Mucosa of stomach (tissue), 1 donor: Measurements from ENCODE around the gene ZNF792.
A peak's percentile ranks its signal among the peaks of the same experiment; 100 is the strongest.
"Not testable (repeated sequence)": the region's sequence is repeated elsewhere in the genome, so short reads cannot be mapped to it uniquely, and the experiment has no call there.

ENCODE experiments used
- H3K27me3 ChIP-seq: one replicate; pipeline ENCODE4 v1.7.0; 2013; ENCODE audit warnings: mild to moderate bottlenecking, low read length; ENCODE audit not compliant: control insufficient read depth, insufficient read depth
- H3K36me3 ChIP-seq: one replicate; pipeline ENCODE4 v1.7.0; 2013; ENCODE audit warnings: low read length; ENCODE audit not compliant: control insufficient read depth, insufficient read depth
- H3K4me1 ChIP-seq: one replicate; pipeline ENCODE4 v1.7.0; 2013; ENCODE audit warnings: mild to moderate bottlenecking, low read length; ENCODE audit not compliant: control insufficient read depth, insufficient read depth
- H3K4me3 ChIP-seq: one replicate; pipeline ENCODE4 v1.7.0; 2013; ENCODE audit warnings: low read length
- H3K9ac ChIP-seq: one replicate; pipeline ENCODE4 v1.7.0; 2013; ENCODE audit warnings: mild to moderate bottlenecking, low read length, moderate library complexity
- H3K9me3 ChIP-seq: one replicate; pipeline ENCODE4 v1.7.0; 2013; ENCODE audit warnings: mild to moderate bottlenecking, low read length, moderate library complexity; ENCODE audit not compliant: control insufficient read depth
- donor health status: Pancreatic carcinoma.

Gene ZNF792

DNA sequence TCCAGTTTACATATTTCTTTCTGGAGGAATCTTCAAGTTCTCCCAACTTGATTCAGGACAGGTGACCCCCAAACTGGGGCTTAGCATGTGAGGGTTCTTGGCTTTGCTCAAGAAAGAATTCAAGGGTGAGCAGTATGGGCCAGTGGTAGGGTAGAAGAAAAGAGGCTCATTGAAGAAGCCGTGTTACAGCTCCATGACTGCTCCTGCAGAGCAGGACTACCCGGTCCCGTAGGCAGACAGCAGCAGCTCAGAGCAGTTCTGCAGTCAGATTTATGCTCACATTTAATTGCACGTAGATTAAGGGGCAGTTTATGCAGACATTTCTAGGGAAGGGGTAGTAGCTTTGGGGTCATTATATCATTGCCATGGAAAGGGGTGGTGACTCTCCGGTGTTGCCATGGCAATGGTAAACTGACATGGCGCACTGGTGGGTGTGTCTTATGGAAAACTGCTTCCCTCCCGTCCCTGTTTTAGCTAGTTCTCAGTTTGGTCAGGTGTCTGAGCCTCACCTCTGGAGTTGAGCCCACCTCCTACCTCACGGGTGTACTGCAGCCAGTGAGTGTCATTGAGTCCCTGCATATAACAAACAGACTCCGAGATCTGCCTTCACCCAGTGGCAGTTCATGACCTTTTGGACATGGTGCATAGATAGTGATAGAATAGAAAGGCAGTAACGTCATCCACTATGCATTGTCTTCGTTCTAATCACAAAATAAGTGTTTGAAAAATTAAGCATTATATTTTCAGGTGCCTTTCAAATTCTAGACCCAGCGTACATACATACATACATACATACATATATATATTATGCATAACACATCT is 16.0 kb upstream of the ZNF792 start:
- Histone ChIP-seq H3K4me3 (no peak overlapping the region), H3K9ac (no peak overlapping the region), H3K9me3 (no peaks in the 10 kb centered on the region), H3K36me3 (no peaks in the 10 kb centered on the region), H3K4me1 (peaks cover under 1% of the 10 kb centered on the region), H3K27me3 (no peaks in the 10 kb centered on the region)

DNA sequence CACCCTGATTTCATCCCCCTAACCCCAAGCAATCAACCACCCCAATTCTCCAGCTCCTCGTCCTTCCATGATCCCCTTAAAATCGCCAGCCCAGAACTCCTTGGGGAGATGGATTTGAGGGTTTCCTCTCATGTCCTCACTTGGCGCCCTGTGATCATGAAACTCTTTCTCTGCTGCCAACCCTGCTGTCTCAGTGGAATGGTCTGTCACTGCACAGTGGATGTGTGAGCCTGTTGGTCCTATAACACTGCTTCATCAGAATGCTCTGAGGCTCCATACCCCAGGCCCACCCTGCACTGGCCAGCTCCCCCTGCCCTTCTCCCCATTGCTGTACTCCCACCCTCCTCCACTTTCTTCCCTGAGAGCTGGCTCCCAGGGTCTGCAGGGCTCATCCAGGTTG is 12.6 kb upstream of the ZNF792 start:
- Histone ChIP-seq H3K27me3 (no peaks in the 10 kb centered on the region), H3K4me1 (peaks cover 18% of the 10 kb centered on the region), H3K4me3 (no peak overlapping the region), H3K36me3 (no peaks in the 10 kb centered on the region), H3K9ac (no peak overlapping the region), H3K9me3 (no peaks in the 10 kb centered on the region)

DNA sequence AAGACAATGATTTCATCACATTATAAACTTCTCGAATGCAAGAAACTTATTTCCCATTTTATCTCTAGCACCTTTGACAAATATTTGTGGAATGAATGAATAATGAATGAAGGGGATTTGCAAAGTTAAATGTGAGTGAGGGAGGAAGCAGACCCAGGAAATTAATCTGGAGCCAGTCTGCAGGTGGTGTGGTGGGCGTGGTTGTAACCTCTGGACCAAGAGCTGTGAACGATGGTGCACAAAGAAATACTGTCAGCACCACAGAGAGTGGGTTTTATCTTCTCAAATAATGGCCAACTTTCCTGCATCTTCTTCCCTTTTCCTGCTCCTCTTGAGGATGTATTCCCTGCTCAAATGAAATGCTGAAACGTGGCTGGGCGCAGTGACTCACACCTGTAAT is 11.0 kb upstream of the ZNF792 start:
- Histone ChIP-seq H3K9me3 (no peaks in the 10 kb centered on the region), H3K27me3 (no peaks in the 10 kb centered on the region), H3K4me3 (no peak overlapping the region)

DNA sequence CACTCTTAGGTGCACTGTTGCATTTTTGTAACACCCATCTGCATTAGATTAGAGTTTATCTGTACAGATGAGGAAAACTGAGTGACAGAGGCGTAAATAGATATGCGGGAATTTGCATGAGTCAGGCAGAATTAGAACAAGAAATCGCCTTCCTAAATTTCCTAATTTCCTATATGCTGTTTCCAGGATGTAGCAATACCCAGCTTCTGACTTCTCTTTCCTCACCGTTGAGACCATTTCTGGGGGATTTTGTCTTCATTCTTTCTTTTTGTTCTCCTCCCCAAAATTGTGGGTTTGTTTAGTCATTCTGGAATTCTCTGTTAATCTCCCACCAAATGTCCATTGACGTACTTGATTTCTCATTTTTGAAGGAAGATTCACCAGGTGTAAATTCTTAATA is 10.6 kb upstream of the ZNF792 start:
- no peaks in the 10 kb centered on the region for H3K36me3 ChIP-seq

More for the DNA sequence above, 11.0 kb upstream of the ZNF792 start:
- peaks cover 18% of the 10 kb centered on the region for H3K4me1 ChIP-seq
- H3K36me3 ChIP-seq = no peaks in the 10 kb centered on the region
- no peak overlapping the region for H3K9ac ChIP-seq

DNA sequence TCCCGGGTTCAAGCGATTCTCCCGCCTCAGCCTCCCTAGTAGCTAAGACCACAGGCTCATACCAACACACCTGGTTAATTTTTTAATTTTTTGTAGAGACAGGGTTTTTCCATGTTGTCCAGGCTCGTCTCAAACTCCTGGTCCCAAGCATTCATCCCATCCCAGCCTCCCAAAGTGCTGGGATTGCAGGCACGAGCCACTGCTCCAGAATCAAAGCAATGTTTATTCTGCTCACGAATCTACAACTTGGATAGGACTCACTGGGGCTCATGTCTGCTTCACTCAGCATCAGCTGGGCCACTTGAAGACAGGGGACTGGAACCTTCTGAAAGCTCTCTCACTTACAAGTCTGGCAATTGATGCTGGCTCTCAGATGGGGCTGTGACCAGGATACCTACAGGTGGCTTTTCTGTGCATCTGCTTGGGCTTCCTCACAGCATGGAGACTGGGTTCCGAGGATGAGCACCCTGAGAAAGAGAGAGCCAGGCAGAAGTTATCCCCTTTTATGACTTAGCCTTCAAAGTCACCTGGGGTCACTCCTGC is 8.2 kb upstream of the ZNF792 start:
- Histone ChIP-seq H3K4me3 (no peak overlapping the region), H3K27me3 (no peaks in the 10 kb centered on the region), H3K9me3 (no peaks in the 10 kb centered on the region), H3K4me1 (peaks cover 18% of the 10 kb centered on the region), H3K9ac (no peak overlapping the region), H3K36me3 (no peaks in the 10 kb centered on the region)

More for the DNA sequence above, 10.6 kb upstream of the ZNF792 start:
- H3K9ac ChIP-seq = no peak overlapping the region
- H3K4me3 ChIP-seq = no peak overlapping the region
- H3K4me1 ChIP-seq = peaks cover 18% of the 10 kb centered on the region
- H3K9me3 ChIP-seq = no peaks in the 10 kb centered on the region
- H3K27me3 ChIP-seq = no peaks in the 10 kb centered on the region

DNA sequence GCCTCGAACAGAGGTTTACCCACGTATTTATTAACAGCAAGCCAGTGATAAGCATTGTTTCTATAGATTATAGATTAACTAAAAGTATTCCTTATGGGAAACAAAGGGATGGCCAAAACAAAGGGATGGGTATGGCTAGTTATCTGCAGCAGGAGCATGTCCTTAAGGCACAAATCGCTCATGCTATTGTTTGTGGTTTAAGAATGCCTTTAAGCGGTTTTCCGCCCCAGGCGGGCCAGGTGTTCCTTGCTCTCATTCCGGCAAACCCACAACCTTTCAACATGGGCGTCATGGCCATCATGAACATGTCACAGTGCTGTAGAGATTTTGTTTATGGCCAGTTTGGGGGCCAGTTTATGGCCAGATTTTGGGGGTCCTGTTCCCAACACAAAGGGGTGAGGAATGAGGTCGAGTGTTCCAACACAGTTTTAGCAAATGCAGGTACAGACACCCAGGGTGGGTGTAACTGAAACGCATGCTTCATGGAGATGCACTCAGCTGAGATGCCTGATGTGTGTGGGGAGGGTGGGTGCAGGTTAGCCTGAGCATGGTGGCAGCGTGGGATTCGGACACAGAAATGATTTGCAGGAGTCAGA is 6.3 kb upstream of the ZNF792 start:
- not testable (repeated sequence) for H3K9ac ChIP-seq, H3K27me3 ChIP-seq, H3K4me3 ChIP-seq, H3K9me3 ChIP-seq, H3K36me3 ChIP-seq
- peaks cover 18% of the 10 kb centered on the region for H3K4me1 ChIP-seq

DNA sequence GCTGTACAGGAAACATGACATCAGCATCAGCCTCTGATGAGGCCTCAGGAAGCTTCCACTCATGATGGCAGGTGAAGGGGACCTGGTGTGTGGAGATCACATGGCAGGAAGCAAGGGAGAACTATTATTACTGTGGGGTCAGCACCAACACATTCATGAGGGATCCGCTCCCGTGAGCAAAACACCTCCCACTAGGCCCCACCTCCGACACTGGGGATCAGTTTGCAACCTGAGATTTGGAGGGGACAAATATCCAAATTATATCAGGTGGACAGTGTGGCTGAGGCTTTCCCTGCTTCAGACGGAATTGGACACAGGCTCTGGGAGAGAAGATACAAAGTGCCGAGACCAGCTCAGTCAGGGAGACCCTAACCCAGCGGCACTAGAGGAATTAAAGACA is 5.7 kb upstream of the ZNF792 start:
- no peaks in the 10 kb centered on the region for H3K27me3 ChIP-seq
- peaks cover 15% of the 10 kb centered on the region for H3K4me1 ChIP-seq

DNA sequence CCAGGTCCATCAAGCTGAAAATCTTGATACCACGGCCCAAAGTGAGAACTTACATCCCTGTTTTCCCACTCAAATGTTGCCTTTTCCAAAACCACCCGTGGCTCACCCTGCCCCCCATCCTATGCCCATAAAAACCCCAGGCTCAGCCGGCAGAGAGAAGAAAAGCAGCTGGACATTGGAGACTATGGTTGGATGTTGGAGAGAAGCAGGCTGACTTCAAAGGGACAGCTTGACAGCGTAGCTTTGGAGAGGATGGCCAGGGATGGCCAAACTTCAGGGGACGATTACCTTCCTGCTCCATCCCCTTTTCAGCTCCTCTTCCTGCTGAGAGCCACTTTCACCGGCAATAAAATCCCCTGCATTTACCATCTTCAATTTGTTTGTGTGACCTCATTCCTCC is 3.5 kb upstream of the ZNF792 start:
- peaks cover 7% of the 10 kb centered on the region for H3K4me1 ChIP-seq
- H3K9ac ChIP-seq = no peak overlapping the region
- H3K36me3 ChIP-seq = no peaks in the 10 kb centered on the region
- H3K4me3 ChIP-seq = no peak overlapping the region
- no peaks in the 10 kb centered on the region for H3K27me3 ChIP-seq
- H3K9me3 ChIP-seq = no peaks in the 10 kb centered on the region

More for the DNA sequence above, 5.7 kb upstream of the ZNF792 start:
- no peaks in the 10 kb centered on the region for H3K9me3 ChIP-seq
- no peak overlapping the region for H3K4me3 ChIP-seq
- no peaks in the 10 kb centered on the region for H3K36me3 ChIP-seq
- H3K9ac ChIP-seq = no peak overlapping the region

DNA sequence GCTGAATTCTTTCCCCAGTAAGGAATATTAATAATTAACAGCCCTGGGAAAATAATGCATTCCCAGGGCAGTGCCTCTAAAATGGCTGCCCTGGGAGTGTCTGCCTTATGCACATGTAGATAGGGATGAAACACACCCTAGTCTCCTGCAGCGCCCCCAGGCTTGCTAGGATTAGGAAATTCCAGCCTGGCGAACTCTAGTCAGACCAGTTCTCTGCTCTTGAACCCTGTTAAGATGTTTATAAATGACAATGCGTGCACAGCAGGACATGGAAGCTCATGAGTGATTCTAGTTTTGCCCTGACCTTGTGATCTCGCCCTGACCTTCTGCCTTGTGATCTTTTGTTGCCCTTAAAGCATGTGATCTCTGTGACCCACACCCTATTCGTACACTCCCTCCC is 1.5 kb upstream of the ZNF792 start:
- not testable (repeated sequence) for H3K36me3 ChIP-seq, H3K4me3 ChIP-seq, H3K9me3 ChIP-seq, H3K27me3 ChIP-seq, H3K9ac ChIP-seq
- H3K4me1 ChIP-seq = peaks cover 15% of the 10 kb centered on the region

DNA sequence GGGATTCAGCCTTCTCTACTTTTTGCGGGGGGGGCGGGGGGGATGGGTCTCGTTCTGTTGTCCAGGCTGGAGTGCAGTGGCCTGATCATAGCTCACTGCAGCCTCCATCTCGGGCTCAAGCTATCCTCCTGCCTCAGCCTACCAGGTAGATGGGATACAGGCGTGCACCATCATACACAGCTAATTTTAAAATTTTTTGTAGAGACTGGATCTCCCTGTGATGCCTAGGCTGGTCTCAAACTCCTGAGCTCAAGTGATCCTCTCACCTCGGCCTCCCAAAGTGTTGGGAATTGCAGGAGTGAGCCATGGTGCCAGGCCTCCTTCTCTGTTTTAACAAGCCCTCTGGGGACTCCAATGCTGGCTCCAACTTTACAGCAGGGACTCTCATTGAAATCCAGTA is 569 bp upstream of the ZNF792 start:
- Histone ChIP-seq H3K27me3 (no peaks in the 10 kb centered on the region), H3K9me3 (peaks cover under 1% of the 10 kb centered on the region), H3K36me3 (peaks cover 9% of the 10 kb centered on the region), H3K4me1 (peaks cover 15% of the 10 kb centered on the region), H3K4me3 (no peak overlapping the region), H3K9ac (no peak overlapping the region)

DNA sequence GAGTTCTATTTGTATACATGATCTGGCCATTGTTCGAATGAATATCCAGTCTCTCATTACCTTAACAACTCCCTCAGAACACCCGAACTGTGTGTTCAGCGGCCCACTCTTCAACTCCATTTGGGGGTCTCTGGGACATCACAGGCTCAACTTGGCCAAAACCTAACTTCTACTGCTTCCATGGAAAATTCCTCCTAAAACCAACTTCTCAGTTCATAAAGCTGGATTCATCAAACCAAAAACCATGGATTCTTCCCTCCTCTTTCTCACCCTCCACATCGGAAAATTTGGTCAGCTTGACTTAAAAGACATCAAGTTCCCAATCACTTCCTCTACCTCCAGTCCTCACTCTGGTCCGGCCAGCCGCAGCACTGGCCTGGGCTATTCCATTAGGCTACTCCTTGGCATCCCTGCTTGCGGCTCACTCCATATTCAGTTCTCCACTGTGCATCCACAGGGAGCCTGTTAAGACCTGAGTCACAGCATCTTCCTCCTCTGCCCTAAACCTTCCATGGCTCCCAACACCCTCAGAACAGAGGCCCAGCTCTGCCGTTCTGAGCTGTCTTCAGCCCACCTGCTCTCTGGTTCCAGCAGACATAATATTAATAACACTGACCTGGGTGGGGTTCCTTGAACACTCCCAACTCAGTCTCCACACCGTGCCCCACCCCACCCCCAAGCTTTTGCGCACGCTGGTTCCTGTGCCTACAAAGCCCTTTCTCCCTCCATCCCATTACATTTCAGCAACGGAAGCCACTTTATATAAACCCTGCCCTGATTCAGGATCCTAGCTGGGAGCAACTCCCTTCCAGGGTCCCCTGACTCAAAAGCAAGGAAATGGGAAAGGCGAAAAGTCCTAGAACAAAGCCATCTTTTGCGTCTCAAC is 1.1 kb downstream of the ZNF792 start:
- Histone ChIP-seq H3K4me3 (peak overlapping the region; percentile 56), H3K4me1 (peaks cover 15% of the 10 kb centered on the region), H3K36me3 (peaks cover 26% of the 10 kb centered on the region), H3K9me3 (peaks cover 17% of the 10 kb centered on the region), H3K9ac (peak overlapping the region; percentile 67), H3K27me3 (no peaks in the 10 kb centered on the region)
